ENCODE data around the gene EPHB1.

Gene EPHB1

DNA sequence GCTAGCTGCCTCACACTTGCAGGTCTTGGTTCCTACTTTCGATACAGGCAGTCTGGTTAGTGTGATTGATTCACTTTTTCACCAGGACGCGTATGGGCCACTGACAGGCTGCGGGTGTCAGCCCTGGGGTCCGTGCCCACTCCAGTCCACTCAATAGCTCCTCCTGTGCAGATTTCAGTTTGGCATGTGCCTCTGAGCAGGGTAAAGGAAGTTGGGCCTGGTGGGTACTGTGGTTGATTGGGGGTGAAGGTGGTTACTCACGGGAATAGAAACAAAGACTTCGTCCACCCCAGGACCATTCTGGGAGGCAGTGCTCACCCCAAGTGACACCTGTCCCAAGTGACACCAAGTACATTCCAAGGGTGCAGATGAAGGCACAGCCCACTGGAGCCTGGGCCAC lies 62.3 kb downstream of the EPHB1 start:
- Mint-ChIP-seq H3K36me3 (no peaks in the 10 kb centered on the region), H3K27ac (no peak overlapping the region), H3K4me1 (peaks cover 12% of the 10 kb centered on the region), H3K27me3 (peaks cover 17% of the 10 kb centered on the region), H3K9me3 (no peaks in the 10 kb centered on the region), H3K4me3 (no peak overlapping the region)
- no peak for DNase-seq
- CTCF ChIA-PET = no interaction called here

DNA sequence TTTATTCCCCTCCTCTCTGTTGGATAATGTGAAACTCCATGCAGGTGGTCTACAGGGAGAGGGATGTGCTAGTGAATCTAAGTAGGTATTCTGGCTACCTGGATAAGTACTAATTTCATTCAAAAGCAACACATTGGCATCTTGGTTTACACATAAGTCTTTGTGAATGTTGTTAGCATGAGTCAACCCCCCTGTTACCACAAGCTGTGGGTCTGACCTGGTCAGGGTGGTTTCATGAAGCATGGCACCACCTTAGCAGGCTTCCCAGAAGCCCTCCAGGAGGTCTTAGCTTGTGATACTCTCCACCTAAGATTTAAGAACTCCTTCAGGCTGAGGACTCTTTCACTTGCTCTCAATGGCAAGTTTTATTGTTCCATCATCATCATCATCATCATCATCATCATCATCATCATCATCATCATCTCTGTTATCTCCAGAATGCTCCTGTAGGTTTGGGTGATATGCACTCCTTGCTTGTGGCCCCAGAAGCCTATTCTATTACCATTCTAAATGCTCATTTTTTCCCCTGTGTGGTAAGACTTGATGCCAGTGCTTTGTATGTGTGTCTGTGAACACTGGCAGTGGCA lies 62.8 kb downstream of the EPHB1 start:
- Mint-ChIP-seq H3K27me3 (peaks cover 16% of the 10 kb centered on the region), H3K4me3 (no peak overlapping the region), H3K9me3 (no peaks in the 10 kb centered on the region), H3K36me3 (no peaks in the 10 kb centered on the region), H3K27ac (no peak overlapping the region), H3K4me1 (peaks cover 7% of the 10 kb centered on the region)
- DNase-seq = no peak
- CTCF ChIA-PET = no interaction called here

DNA sequence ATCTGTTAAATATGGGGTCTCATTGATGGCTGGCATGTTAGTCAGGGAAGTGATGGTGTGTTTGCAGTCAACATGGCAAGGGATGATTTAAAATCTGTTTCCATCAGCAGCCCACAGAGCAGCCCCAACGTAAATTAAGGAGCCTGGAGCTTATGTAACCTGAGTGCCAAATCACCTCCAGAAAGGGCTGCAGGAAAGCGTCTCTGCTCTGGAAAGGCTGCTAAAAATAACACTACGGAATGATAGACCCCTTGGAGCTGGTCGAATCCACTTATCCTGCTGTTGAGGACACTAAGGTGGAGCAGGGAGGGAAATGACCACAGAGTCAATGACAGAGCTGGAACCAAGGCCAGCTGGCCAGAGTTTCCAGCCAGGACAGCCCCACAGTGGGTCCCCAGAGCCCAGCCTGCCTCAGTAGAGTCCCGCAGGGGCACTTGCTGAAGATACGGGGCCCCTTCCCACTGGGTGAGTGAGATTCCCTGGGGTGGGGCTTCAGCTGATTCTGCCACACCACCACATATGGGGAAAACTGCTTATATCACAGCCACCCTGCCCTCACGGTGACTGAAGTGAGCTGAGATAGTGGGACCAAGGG lies 63.5 kb downstream of the EPHB1 start:
- Mint-ChIP-seq H3K9me3 (no peaks in the 10 kb centered on the region), H3K27ac (no peak overlapping the region), H3K36me3 (no peaks in the 10 kb centered on the region), H3K27me3 (peaks cover 11% of the 10 kb centered on the region), H3K4me3 (no peak overlapping the region), H3K4me1 (peaks cover under 1% of the 10 kb centered on the region)
- no peak for DNase-seq
- CTCF ChIA-PET = no interaction called here

DNA sequence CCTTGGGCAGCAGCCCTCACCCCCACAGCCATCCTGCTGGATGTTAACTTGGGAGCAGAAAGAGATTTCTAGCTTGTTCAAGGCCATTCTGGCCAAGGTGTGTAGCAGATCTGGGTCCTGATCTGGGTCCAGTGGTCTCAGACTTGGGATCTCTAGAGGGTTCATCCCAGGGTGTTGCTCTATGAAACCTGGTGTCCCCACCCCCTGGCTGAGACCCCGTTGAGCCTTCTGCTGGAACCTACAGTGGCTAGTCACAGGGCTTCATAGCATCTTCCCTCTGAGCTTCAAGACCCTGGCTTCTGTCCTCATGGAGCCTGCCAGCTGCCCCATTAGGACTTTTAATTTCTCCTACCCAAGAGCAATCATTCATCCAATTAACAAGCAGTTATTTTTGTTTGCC lies 64.3 kb downstream of the EPHB1 start:
- CTCF ChIA-PET = no interaction called here

GRCh38 chr3:134860141-134860540 lies 65.1 kb downstream of the EPHB1 start:
- Mint-ChIP-seq H3K27ac (no peak overlapping the region), H3K4me1 (no peaks in the 10 kb centered on the region), H3K27me3 (peaks cover 21% of the 10 kb centered on the region), H3K9me3 (no peaks in the 10 kb centered on the region), H3K36me3 (no peaks in the 10 kb centered on the region), H3K4me3 (no peak overlapping the region)
- CTCF ChIA-PET = no interaction called here
- no peak for DNase-seq

More for the DNA sequence above, 64.3 kb downstream of the EPHB1 start:
- Mint-ChIP-seq H3K4me1 (no peaks in the 10 kb centered on the region), H3K9me3 (no peaks in the 10 kb centered on the region), H3K36me3 (no peaks in the 10 kb centered on the region), H3K27me3 (peaks cover 16% of the 10 kb centered on the region), H3K27ac (no peak overlapping the region), H3K4me3 (no peak overlapping the region)
- no peak for DNase-seq

DNA sequence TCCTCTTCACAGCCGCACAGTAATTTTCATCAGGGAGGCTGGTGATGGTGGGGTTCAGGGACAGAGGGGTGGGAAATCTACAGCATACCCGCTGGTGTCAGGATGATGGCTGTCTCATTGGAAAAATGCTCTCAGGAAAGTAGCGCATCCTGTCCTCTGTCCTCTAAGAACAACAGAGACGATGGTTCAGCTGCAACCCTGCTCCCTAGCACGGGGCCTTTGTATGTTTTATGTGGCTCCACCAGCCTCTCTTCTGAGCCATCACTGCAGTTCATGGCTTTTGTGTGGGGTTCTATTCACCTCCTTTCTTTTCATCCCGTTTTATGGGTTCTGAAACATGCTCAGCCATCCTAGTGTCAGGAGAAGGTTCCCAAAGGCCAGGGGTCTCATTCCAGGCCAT lies 68.9 kb downstream of the EPHB1 start:
- CTCF ChIA-PET = no interaction called here
- H3K4me3 Mint-ChIP-seq = no peak overlapping the region
- H3K9me3 Mint-ChIP-seq = no peaks in the 10 kb centered on the region
- H3K27ac Mint-ChIP-seq = no peak overlapping the region
- H3K4me1 Mint-ChIP-seq = no peaks in the 10 kb centered on the region
- H3K27me3 Mint-ChIP-seq = peaks cover 15% of the 10 kb centered on the region
- DNase-seq = no peak
- H3K36me3 Mint-ChIP-seq = no peaks in the 10 kb centered on the region

DNA sequence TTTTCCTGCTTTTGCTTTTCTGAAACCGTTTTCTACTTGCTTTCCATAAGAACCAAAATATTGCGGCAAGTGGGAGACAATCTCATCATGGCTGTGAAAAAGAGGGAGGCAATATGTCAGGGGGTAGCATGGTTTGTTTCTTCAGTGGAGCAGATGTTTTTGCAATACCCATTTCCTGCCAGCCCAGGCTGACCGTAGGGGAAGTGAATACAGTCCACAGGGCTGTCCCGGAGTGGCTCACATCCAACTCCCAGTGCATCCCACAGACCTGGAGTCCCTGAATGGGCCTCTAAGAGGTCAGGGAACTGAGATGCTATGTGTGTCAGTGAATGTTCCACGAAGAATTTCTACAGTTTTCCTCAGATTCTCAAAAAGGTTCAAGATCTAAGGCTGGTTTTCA lies 69.6 kb downstream of the EPHB1 start:
- no peaks in the 10 kb centered on the region for H3K4me1 Mint-ChIP-seq
- H3K27me3 Mint-ChIP-seq = peaks cover 15% of the 10 kb centered on the region
- CTCF ChIA-PET = no interaction called here
- DNase-seq = no peak
- H3K27ac Mint-ChIP-seq = no peak overlapping the region
- no peaks in the 10 kb centered on the region for H3K36me3 Mint-ChIP-seq
- H3K4me3 Mint-ChIP-seq = no peak overlapping the region
- no peaks in the 10 kb centered on the region for H3K9me3 Mint-ChIP-seq

GRCh38 chr3:134867277-134867676 lies 72.2 kb downstream of the EPHB1 start:
- Mint-ChIP-seq H3K4me3 (no peak overlapping the region), H3K9me3 (no peaks in the 10 kb centered on the region), H3K4me1 (no peaks in the 10 kb centered on the region), H3K27me3 (peaks cover 20% of the 10 kb centered on the region), H3K36me3 (no peaks in the 10 kb centered on the region), H3K27ac (no peak overlapping the region)
- CTCF ChIA-PET = no interaction called here
- DNase-seq = no peak

DNA sequence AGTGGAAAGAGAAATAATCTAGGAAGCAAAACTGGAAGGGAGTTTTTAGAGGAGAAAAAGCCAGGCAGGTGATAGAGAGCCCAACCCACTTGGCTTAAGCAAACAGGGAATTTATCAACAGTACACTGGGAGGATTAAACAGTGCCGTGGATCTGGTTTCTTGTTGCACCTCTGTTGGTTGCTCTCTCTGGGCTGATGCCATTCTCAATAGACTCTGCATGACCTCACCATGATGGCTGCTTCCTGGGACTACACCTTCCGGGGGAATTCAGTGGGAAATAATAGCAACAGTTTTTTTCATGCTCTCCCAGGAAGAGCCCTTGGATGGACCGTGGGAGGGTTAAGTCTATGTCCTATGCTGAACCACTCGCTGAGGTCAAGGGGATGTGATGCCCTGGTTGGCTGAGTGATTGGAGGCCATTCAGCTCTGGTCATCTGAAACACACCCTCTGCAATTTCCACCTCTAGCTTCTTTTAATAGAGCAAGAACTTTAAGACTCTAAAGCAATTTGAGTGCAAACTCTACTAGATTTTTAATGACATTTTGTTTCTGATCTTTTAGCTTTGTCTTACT lies 74.2 kb downstream of the EPHB1 start:
- Mint-ChIP-seq H3K4me3 (no peak overlapping the region), H3K27ac (no peak overlapping the region), H3K9me3 (no peaks in the 10 kb centered on the region), H3K36me3 (no peaks in the 10 kb centered on the region), H3K4me1 (no peaks in the 10 kb centered on the region), H3K27me3 (peaks cover 20% of the 10 kb centered on the region)
- no peak for DNase-seq
- CTCF ChIA-PET = interaction anchor here (1.3 kb wide), 1 partner anchor 74 kb away, joined by 5 read pairs; the partner anchor contains the start of gene EPHB1

DNA sequence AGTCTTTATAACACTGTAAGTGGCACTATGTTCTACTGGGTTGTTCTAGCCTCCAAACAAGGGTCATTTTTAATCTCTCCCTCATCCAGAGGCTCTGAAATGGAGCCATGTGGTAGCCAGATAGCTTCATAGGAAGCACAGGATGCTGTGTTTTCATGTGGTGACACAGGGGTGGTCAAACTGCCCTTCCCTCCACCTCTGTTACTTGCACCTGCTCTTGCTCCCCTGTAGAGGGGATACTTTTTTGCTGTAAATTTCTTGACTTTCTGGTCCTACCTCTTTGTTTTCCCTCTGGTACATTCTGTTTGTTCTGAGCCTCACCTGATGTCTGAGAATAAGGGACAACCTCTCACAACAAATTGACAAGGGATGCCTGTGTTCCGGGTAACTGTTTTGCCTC lies 76.8 kb downstream of the EPHB1 start:
- no peak for DNase-seq
- CTCF ChIA-PET = no interaction called here
- no peaks in the 10 kb centered on the region for H3K4me1 Mint-ChIP-seq
- H3K27ac Mint-ChIP-seq = no peak overlapping the region
- peaks cover 18% of the 10 kb centered on the region for H3K27me3 Mint-ChIP-seq
- H3K9me3 Mint-ChIP-seq = no peaks in the 10 kb centered on the region
- no peak overlapping the region for H3K4me3 Mint-ChIP-seq
- no peaks in the 10 kb centered on the region for H3K36me3 Mint-ChIP-seq

DNA sequence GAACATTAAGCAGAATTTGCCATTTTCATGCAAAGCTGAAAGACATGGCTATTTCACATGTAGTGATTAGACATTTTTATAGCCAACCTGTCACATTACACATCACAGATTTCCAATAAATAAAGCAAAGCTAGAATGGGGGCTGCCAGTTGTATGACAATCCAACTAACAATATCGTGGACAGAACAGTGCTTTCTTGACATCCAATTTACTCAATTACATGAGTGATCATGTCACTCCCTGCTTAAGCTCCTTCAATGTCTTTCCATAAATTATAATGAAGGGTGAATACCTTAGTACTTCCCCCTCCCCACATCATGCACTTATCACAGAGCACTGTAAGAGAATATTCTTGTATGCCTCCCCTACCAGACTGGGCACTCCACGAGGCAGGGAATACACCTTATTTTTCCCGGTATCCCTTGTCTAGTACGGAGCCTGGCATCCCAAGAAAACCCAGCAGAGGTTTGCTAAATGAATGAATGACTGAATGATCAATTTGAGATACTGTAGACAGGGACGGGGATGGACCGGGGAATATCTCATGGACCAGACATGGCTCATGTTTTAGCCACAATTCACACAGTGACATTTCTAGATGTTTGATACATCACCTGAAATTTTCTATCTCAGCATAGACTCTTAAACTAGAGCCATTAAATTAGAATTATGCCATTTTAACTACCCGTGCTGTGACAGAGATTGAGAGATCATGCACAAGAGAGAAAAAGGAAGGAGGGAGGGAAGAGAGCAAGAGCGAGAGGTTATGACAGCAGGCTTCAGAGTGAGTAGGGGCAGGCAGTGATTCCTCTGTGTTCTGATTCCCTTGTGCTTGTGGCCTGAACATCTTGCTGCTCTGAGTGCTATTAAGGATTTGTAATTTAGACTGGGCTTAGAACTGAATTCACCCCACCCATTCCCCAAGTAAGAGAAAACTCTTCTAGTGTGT lies 77.7 kb downstream of the EPHB1 start:
- Mint-ChIP-seq H3K4me1 (no peaks in the 10 kb centered on the region), H3K4me3 (no peak overlapping the region), H3K36me3 (no peaks in the 10 kb centered on the region), H3K27ac (no peak overlapping the region), H3K9me3 (no peaks in the 10 kb centered on the region), H3K27me3 (peaks cover 21% of the 10 kb centered on the region)
- CTCF ChIA-PET = no interaction called here
- no peak for DNase-seq

GRCh38 chr3:134873789-134874188 lies 78.7 kb downstream of the EPHB1 start:
- no peaks in the 10 kb centered on the region for H3K4me1 Mint-ChIP-seq
- H3K36me3 Mint-ChIP-seq = no peaks in the 10 kb centered on the region
- no peak for DNase-seq
- H3K27me3 Mint-ChIP-seq = peaks cover 21% of the 10 kb centered on the region
- H3K9me3 Mint-ChIP-seq = no peaks in the 10 kb centered on the region
- H3K27ac Mint-ChIP-seq = no peak overlapping the region
- H3K4me3 Mint-ChIP-seq = no peak overlapping the region
- CTCF ChIA-PET = no interaction called here

DNA sequence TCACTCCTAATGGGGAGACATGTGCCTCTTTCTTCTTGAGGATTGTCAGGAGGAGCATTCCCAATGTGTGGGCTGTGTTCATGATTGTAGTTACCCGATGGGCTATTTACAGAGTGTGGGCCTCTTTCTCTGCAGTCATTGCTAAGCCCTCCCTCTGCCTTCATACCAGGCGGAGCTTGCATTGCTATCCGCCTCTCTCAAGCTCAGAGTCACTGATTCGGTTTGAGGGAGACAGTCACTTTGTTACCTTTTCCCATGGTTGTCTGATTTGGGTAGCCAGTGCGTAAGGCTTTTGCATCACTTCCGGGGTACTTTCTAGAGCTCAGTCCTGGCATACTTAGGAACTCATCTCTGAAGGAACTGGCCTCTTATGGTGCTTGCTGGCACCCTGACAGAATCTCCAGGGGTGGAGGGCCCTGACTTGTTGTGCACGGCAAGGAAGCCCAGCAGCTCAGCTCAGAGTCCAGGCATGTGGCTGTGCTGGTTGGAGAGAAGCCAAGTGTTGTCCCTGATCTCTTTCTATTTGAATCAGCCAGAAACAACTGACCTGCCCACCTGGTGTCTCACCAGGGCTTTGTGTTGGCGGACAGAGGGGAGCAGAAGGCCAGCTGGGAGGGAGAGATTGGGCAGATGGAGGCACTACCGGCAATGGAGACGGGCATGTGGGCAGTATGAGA lies 79.8 kb downstream of the EPHB1 start:
- Mint-ChIP-seq H3K4me3 (no peak overlapping the region), H3K9me3 (no peaks in the 10 kb centered on the region), H3K36me3 (no peaks in the 10 kb centered on the region), H3K27ac (no peak overlapping the region), H3K4me1 (no peaks in the 10 kb centered on the region), H3K27me3 (peaks cover 21% of the 10 kb centered on the region)
- DNase-seq = no peak
- CTCF ChIA-PET = no interaction called here

GRCh38 chr3:134876836-134877235 lies 81.8 kb downstream of the EPHB1 start:
- H3K36me3 Mint-ChIP-seq = no peaks in the 10 kb centered on the region
- H3K27ac Mint-ChIP-seq = no peak overlapping the region
- no peak for DNase-seq
- CTCF ChIA-PET = no interaction called here
- no peaks in the 10 kb centered on the region for H3K4me1 Mint-ChIP-seq
- no peaks in the 10 kb centered on the region for H3K9me3 Mint-ChIP-seq
- peaks cover 21% of the 10 kb centered on the region for H3K27me3 Mint-ChIP-seq
- H3K4me3 Mint-ChIP-seq = no peak overlapping the region
